Measurements from ENCODE around the gene KHNYN.

DNA sequence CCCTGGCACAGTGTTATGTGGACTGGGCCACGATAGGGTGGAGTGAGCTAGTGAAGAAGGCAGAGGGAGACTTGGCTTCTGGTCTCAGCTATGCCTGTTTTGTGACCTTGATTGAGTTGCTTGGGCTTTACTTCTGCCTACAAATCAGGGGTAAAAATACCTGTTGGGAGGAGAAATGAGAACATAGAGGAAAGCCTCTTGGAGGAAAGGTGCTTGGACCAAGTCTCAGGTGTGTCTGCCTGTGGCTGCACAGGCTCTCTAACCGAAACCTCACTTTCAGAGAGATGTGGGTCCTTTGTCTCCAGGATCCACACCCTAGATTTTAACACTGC, 7.9 kb downstream of the KHNYN start:
- TF ChIP-seq EZH2 (IDR thresholded peaks at IDR 0.05; ENCODE audit: borderline replicate concordance, low read length), result no peak
- TF ChIP-seq, protein P1, sequence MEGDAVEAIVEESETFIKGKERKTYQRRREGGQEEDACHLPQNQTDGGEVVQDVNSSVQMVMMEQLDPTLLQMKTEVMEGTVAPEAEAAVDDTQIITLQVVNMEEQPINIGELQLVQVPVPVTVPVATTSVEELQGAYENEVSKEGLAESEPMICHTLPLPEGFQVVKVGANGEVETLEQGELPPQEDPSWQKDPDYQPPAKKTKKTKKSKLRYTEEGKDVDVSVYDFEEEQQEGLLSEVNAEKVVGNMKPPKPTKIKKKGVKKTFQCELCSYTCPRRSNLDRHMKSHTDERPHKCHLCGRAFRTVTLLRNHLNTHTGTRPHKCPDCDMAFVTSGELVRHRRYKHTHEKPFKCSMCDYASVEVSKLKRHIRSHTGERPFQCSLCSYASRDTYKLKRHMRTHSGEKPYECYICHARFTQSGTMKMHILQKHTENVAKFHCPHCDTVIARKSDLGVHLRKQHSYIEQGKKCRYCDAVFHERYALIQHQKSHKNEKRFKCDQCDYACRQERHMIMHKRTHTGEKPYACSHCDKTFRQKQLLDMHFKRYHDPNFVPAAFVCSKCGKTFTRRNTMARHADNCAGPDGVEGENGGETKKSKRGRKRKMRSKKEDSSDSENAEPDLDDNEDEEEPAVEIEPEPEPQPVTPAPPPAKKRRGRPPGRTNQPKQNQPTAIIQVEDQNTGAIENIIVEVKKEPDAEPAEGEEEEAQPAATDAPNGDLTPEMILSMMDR (conservative IDR thresholded peaks at IDR 0.05 in 1 of 2, IDR thresholded peaks at IDR 0.05 in 1 of 2; ENCODE audit: extremely low read depth in 1 of 2, insufficient read depth in 1 of 2, low read depth in 1 of 2, low read length in 2 of 2), result no peak

All from mammary epithelial cell (primary cell).